GM19467 (cell line): Measurements from ENCODE around the gene SLC44A3.
"Not testable (repeated sequence)": the region's sequence is repeated elsewhere in the genome, so short reads cannot be mapped to it uniquely, and the experiment has no call there.

Source experiments
- ATAC-seq: cut with Tn5 transposase; IDR thresholded peaks from one replicate; pipeline ENCODE4 v1.9.1; 2021; ENCODE audit warnings: mild to moderate bottlenecking, moderate library complexity; ENCODE audit not compliant: unreplicated experiment

SLC44A3 gene

DNA sequence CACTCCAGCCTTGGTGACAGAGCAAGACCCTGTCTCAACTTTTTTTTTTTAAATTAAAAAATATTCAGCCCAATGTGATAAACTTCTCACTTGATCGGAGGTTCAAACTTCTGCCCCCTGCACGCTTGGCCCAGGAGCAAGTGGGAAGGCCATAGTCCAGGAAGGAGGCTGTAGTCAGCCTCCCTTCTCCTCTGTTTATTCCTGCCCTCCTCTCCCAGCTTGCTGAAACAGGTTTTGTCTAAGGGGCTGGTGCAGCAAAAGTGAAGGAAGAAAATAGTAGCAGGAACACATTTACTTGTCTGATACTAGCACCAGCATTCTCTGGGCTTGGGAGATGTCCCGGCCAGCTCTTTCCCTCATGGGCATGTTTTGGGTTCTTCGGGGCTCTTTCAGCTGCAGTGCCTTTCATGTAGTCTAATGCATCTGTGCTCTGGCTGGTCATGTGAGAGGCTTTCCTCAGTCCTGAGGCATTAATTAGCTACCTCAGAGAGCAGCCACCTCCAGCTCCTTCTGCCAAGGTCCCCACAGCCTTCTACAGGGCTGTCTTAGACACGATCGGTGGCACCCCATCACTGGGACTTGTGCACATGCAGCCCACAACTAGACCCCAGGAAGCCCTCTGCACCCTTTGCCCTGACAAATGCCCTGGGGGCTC lies 12.9 kb downstream of the SLC44A3 start:
- ATAC-seq, result no peak

DNA sequence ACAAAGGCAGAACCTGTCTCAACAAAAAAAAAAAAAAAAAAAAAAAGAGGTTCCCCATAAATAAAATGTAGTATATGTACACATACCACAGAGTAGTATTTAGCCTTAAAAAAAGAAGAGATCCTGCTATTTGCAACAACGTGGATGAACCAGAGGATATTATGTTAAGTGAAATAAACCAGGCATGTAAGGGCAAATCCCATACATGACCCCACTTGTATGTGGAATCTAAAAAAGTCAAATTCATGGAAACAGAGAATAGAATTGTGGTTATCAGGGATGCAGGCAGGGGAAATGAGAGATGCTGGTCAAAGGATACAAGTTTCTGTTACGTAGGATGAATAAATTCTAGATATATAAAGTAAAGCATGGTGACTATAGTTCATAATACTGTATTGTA lies 16.7 kb downstream of the SLC44A3 start:
- ATAC-seq, result no peak

DNA sequence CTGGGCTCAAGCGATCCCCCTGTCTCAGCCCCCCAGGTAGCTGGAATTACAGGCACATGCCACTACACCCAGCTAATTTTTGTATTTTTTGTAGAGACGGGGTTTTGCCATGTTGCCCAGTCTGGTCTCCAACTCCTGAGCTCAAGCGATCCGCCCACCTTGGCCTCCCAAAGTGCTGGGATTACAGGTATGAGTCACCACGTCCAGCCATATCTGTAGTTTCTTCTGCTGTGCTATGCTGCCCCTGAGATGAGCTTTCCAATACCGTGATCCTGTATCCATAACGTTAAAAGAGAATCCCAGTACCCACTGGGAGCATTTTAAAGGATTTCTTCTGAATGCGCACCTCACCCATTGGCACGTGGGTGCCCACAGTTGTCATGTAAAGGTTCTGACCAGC lies 20.2 kb downstream of the SLC44A3 start:
- ATAC-seq, result not testable (repeated sequence)

DNA sequence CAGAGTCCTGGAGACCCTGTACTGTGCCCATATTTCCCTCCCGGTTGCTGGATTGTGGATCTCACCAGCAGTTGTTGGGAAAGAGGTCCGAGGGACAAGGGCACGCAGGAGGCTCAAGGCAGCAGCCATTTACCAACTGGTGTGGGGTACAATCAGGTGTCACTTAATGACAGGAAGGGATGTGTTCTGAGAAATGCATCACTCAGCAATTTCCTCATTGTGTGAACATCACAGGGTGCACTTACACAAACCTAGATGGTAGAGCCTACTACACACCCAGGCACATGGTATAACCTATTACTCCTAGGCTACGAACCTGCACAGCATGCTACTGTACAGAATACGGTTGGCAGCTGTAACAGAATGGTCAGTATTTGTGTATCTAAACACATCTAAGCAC lies 20.7 kb downstream of the SLC44A3 start:
- ATAC-seq, result no peak

DNA sequence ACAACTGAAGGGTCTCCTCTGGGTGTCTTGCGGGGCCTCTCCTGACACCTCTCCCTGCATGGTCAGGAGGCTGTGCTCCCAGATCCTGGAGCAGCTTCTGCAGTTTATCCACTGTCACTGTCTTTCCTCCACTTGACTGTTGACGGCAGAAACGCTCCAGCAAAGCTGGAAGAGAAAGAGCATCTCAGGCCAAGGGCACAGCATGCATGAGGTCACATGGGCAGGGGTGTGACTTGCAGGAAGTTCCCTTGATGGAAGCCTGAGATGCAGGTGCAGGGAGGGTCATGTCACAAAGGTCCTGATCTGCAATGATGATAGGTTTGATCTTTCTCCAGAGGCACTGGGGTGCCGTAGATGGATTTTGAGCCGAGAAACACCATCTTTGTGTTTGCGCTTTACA lies 23.3 kb downstream of the SLC44A3 start:
- no peak for ATAC-seq

DNA sequence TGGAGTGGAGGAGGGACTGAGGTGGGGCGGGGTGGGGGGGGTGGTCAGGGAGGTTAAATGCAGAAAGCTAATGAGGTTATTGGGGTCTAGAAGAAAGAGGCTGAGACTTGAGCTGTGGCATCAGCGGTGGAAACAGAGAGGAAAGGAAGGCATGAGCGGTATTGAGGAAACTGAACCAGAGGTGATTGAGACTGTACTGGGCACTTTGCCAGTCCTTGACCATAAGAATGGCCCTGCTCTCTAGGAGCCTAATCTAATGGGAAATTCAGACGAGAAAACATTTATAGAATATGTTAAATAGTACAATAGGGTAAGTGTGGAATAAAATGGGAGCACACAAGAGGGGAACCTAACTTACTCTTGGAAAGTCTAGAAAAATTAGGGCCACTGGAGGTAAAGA lies 23.7 kb downstream of the SLC44A3 start:
- ATAC-seq, result no peak

DNA sequence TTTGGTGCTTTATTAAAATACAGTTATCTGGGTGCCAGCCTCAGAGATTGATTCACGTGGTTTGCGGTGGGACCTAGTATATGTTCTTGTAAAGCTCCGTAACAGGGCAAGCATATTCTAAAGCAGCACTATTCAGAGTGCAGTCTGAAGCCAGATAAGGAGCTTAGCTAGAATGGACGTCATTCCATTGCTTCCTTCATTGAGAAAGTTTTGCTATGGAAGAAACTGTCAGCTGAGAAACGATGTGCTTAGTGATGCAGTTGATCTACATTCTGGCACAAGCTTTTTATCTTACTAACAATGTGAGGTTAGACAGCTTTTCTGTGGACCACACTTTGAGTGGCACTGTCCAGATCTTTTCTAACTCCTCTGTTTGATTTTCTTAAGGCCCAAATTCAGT lies 26.2 kb downstream of the SLC44A3 start:
- ATAC-seq, result no peak

DNA sequence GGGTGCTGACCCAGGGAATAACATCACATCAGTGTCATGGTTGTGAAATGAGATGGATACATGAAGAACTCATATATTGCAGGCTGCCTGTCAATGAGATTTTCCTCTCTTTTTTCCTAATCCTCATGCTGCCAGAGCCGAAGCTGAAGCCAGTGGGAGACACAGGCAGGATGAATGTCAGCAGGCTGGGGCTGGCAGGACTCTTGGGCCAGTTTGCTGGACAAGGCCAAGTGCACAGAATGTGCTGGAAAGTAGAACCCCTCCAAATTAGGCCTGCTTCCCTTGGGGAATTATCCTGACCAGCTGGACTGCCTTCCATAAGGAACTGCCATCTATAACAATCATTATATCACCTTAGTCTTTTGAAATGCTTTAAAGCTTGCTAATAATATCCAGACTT lies 31.4 kb downstream of the SLC44A3 start:
- no peak for ATAC-seq

DNA sequence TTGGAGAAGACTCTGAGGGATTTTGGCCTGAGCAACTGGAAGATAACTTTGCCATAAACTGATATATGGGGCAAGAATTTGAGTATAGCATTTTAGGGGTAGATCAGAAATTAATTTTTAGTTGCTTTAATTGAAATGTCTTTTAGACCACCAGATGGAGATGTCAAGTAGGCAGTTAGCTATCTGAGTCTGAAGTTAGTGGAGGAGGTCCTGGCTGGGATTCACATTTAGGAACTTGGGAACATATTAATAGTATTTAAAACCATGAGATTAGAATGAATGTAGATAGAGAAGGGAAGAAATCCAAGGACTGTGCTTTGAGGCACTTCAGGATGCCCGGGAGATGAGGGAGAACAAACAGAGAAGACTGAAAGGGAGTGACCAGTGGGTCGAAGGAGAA lies 32.6 kb downstream of the SLC44A3 start:
- ATAC-seq, result no peak

DNA sequence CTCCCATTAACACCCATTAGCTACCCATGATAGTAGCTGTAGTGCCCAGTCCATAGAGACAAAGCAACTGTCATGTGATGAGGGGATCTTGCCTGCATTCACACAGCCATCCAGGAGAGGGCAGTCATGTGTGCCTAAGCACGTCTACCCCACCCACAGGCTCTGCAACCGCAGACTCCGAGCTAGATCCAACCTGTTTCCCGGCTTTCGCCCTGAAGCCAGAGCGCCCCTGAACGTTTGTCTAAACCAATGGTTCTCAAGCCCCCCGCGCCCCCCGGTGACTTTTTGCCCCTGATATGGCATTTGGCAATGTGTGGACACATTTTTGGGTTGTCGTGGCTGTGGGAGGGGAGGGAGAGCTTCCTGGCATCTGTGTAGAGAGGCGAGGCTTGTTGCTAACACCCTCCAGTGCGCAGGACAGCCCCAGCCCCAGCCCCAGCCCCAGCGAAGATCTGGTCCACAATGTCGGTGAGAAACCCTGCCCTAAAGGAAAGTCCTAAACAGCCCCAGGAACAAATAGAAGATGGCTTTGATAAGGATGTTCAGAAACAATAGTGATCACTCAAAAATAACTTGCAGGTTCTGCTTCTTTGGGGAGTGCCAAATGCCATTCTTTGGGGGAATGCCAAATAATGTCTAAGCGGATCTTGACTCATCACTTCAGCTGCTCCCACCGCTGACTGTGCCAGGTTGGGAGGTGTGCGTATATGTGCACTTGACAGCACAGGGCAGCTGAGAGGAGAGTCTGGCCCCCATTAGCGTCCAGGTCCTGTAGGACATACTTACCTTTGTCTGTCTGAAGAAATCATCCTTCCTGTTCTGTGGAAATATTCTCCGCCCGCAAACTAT lies 34.5 kb downstream of the SLC44A3 start:
- ATAC-seq, result peak; percentile 97

DNA sequence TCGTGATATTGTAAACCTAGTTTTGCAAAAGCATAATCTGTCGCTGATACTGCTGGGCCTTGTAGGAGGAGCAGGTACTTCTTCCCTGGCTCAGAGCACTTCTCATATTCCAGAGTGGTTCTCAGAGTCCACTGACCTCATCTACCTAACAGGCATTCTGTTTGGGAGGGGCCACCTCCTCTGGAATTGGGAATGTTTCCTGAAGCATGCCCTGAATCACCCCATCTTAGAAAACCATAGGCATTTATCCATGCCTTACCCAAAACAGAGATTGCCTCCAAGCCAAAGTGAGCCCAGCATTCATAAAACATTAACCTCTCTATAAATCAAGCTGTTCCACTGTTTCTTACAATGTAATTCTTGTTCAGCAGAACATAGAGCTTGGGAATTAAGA lies 35.1 kb downstream of the SLC44A3 start:
- no peak for ATAC-seq

DNA sequence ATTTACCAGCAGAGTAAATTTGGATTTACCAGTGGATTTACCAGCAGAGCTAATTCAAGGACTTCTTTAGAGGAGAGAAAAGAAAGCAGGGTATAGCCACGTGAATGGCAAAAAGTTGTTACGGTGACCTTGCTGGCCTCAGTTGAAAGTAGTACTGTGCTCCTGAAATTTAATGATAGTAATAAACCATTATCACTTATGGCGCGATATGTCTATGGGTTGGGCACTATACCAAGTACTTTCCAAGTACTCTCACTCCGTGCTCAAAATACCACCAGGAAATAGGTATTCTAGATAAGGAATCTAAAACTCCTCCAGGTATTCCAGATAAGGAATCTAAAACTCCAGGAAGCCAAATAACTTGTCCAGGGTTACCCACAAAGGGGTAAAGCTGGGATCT lies 35.8 kb downstream of the SLC44A3 start:
- ATAC-seq, result no peak

DNA sequence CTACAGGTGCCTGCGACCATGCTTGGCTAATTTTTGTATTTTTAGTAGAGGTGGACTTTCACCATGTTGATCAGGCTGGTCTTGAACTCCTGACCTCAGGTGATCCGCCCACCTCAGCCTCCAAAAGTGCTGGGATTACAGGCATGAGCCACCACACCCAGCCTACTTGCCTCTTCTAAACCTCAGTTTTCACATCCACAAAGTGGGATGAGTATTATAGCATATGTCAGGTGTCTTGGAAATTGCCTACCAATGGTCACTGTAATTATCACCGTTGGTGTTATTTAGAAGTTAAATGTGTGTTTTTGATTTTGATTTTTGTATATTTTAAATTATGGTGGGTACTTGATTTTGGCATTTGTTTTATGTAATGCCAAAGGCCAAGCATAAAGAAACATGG lies 36.7 kb downstream of the SLC44A3 start:
- ATAC-seq, result no peak

DNA sequence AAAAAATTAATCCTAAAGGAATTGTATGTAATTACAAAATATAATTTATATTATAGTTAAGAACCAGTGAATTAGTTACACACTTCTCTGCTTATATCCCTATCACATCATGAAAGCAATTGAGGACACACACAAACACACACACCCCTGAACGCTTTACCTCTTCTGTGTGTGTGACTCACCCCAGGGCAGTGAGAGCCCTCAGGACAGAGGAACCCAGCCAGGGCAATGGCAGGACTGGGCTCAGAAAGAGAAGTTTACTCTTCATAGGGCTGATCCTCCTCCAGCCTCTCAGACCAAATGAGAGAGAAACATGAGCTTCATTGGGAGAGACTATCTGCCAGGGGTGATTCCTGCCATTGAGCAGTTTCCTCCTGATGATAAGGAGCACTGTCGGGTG lies 38.1 kb downstream of the SLC44A3 start:
- ATAC-seq, result no peak

DNA sequence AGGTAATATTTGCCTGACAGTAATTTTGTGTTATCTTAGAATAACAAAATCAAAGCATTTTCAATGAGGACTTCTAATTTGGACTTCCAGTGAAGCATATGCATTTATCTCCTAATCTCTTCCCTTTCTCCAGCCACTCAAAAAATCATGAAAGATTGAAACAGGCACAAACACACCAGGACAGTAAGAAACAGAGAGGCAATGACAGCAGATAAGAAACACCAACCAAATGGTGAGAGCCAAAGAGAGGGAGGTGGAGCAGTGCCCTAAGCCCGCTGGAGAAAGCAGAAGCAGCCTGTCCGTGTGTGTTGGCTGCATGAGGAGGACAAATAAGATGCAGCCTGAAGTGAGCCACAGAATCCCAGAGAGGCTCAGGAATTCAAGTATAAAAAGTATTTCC lies 39.0 kb downstream of the SLC44A3 start:
- no peak for ATAC-seq

DNA sequence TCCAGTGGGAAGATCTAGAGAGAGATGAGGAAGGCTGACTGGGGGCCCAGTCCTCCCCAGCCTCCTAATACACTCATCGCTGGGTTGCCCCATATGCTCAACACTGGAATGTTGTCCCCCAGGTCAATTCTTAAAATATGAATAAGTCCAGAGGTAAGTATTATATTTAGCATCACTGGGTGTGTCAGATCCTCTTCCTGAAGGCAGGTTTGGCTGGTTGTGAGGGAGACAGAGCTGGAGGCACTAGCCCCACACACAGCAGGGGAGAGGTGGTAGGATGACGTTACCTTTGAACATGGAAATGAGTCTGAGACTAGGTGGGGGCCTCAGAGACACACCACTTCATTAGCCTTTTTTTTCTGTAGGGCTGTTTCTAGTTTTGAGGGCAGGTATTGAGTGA lies 42.6 kb downstream of the SLC44A3 start:
- ATAC-seq, result no peak

DNA sequence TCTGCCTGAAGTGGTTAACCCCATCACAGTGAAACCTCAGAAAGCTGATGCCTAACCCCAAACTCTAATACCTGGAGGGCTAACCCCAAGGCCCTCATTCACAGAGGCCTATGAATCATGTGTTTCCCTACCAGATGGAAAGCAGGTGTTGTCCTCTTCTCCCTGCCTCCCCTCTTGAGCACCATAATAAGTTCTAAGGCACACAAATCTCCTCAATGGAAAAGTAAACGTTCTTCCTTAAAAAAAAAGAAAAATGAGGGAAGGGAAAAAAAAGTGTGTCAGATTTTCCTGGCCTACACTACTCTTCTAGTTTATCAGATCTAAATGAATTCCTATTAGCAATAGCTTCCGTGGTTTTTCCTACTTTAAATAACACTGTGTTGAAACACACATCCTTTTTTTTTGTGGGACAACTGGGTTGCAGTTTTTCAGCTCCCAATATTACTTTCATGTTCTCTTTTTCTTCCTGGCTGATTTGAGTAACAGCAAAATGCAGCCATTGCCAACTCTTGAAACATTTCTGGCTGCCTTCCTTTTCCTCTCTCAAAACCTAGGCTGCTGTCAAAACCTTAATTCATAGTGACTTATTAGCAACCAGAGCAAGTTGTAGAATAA lies 43.2 kb downstream of the SLC44A3 start:
- no peak for ATAC-seq

DNA sequence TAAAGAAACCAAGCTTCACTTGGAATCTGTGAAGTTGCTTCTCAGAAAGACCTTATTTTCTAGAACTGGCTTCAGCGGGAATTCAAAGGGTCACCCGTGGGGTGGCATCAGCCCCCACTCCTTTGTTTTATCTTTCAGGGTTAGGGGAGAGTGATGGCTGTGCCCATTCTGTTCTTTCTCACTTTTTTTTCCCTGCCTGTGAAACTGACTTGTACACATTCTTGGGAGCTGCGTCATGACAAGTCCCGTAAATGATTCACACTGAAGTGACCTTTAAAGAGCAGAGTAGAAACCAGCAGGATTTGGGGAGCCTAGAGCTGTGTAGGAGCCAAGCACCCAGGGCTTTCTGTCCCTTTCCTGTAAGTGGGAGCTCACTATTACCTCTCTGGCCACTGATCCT lies 43.8 kb downstream of the SLC44A3 start:
- no peak for ATAC-seq

DNA sequence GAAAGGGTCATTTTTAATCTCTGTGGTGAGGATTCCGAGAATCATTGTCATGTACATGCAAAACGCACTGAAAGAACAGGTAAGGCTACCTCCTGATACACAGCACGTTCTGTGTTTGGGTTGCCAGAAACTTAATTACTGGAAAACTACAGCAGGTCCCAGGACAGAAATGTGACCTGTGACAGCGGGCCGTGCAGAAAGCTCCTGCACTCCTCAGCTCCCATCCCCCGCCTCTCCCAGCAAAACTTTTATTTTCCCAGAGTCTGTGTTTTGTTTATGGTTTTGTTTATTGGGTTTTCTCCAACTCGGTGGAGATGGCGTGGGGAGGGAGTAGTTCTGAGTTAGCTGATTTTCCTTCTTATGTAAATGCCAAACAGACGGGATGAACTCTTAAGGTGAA lies 44.7 kb downstream of the SLC44A3 start:
- no peak for ATAC-seq

DNA sequence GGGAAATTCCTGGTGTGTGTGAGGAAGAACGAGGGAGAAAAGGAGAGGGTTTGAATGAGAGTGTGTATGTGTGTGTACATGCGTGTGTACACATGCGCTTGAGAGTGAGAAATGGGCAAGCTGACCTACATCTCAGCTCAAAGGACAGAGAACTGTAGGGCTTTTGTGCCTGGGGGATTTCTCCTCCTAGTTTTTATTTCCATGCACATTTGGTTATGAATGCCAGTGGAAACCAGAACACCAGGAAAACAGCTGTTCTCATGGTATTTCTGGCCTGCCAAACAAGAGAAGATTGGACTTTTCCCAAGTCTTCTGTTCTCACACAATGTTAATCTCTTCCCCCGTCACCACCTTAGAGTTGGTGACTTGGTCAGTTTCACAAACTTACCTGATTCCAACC lies 45.2 kb downstream of the SLC44A3 start:
- ATAC-seq, result no peak

DNA sequence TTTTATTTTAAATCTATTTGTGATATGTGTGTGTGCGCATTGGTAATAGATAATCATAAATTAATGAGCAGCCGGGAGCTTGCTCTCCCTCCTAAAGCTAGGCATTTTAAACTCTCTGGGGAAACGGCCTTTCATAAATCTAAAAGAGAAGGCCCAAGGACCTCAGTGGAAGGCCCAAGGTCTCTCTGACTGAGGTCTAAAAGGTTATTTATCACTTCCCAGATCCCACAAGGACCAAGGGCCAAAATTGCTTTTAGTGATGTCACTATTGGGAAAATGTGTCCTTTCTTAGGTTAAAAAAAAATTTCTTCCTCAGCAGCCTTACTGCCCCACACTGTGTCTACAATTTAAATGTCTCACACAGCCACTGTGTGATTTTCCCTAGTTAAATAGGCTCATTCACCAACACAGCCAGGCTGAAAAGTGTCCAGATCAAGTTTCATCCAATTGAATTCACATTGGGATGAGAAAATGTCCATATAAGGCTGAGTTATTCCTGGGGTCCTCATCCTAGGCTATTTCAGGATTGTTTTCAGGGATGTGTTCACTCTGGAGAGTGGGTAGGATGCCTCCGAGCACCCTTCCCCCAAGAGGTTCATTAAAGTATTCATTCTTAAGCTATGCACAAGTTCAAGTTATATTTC lies 46.1 kb downstream of the SLC44A3 start:
- ATAC-seq, result no peak

DNA sequence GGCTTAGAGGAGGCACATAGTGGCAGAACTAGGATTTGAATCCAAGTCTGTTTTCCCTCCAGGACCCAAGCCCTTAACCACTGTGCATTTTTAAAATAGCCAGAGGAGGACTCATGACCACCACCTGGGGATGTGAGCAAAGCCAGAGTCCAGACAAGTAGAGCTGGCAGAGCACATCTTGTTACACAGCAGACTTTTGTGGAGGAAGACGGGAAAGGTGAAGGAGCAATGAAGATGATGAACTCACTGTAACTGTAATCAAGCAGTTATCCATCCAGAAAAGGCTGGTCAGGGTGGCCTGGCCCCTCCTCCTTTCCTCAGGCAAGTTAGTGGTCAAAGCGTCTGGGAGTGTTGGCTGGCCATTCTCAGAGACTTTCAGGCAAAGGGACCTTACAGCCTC lies 50.9 kb downstream of the SLC44A3 start:
- no peak for ATAC-seq
